T-helper 2 cell (primary cell): ENCODE data around the gene WDPCP.
"Not testable (repeated sequence)": the region's sequence is repeated elsewhere in the genome, so short reads cannot be mapped to it uniquely, and the experiment has no call there.

Experiments used
- DNase-seq, 5 experiments: peaks; one replicate each; pipeline versions ENCODE4 v3.0.0 to v3.0.0-alpha.2; 2012 to 2022
- total RNA-seq, 2 donors: gene quantifications; one replicate each; lab custom pipeline; 2026; lab: John Stamatoyannopoulos, UW

The WDPCP gene
- 10.3 to 14.7 reads per million in 2 donors for total RNA-seq

- DNase-seq = peak; percentile 78 to 100 (median 93)
Observed at GRCh38 chr2:63588385-63589147, at the start of gene WDPCP, which contains the start of gene MDH1. Gene WDPCP, minus strand, starts transcription at chr2:63588477. Its CDS starts 206 bp downstream, at chr2:63588271. Gene MDH1, plus strand, starts transcription at chr2:63588963. Its CDS starts 81 bp downstream, at chr2:63589044.

- DNase-seq = no peak
Observed at GRCh38 chr2:63632382-63632781, 44.1 kb upstream of the WDPCP start.

GRCh38 chr2:63631501-63631900 is 43.2 kb upstream of the WDPCP start:
- DNase-seq = no peak

- no peak for DNase-seq
Observed at GRCh38 chr2:63628403-63628942, 40.2 kb upstream of the WDPCP start.

GRCh38 chr2:63627866-63628265 is 39.6 kb upstream of the WDPCP start:
- DNase-seq = no peak

GRCh38 chr2:63623763-63624162 is 35.5 kb upstream of the WDPCP start:
- DNase-seq = not testable (repeated sequence)

GRCh38 chr2:63622751-63623150 is 34.5 kb upstream of the WDPCP start:
- DNase-seq = no peak

GRCh38 chr2:63619328-63619727 is 31.1 kb upstream of the WDPCP start:
- DNase-seq = no peak

- no peak for DNase-seq
Observed at GRCh38 chr2:63617366-63617765, 29.1 kb upstream of the WDPCP start.

GRCh38 chr2:63614983-63615945 is 27.0 kb upstream of the WDPCP start:
- no peak for DNase-seq

GRCh38 chr2:63614448-63614968 is 26.2 kb upstream of the WDPCP start:
- DNase-seq = no peak

GRCh38 chr2:63613391-63613901 is 25.2 kb upstream of the WDPCP start:
- DNase-seq = no peak

GRCh38 chr2:63610525-63610924 is 22.2 kb upstream of the WDPCP start:
- no peak for DNase-seq

- DNase-seq = not testable (repeated sequence)
Observed at GRCh38 chr2:63608865-63609264, 20.6 kb upstream of the WDPCP start.

GRCh38 chr2:63604666-63605065 is 16.4 kb upstream of the WDPCP start:
- DNase-seq = no peak

GRCh38 chr2:63600881-63601460 is 12.7 kb upstream of the WDPCP start:
- DNase-seq = no peak

GRCh38 chr2:63598981-63599380 is 10.7 kb upstream of the WDPCP start:
- DNase-seq = no peak

- DNase-seq = no peak
Observed at GRCh38 chr2:63596401-63596883, 8.2 kb upstream of the WDPCP start.

GRCh38 chr2:63594660-63595059 is 6.4 kb upstream of the WDPCP start:
- DNase-seq = peak in 1 of 5 experiments; percentile 10

GRCh38 chr2:63591566-63592175 is 3.4 kb upstream of the WDPCP start:
- DNase-seq = no peak

- no peak for DNase-seq
Observed at GRCh38 chr2:63590626-63591408, 2.5 kb upstream of the WDPCP start.
